ENCODE results near the gene SDK1.

The SDK1 gene

GRCh38 chr7:3981281-3981680, 680.2 kb downstream of the SDK1 start:
- H3K27ac ChIP-seq (ENCODE audit: low read length) = no peak overlapping the region
- no peaks in the 10 kb centered on the region for H3K9me3 ChIP-seq (ENCODE audit: control insufficient read depth in 2 of 2, low read length in 2 of 2)
- no peaks in the 10 kb centered on the region for H3K36me3 ChIP-seq (ENCODE audit: control insufficient read depth in 2 of 2, insufficient read depth in 2 of 2, low read length in 2 of 2)
- H3K4me3 ChIP-seq (ENCODE audit: low read length in 2 of 2) = no peak overlapping the region
- H3K27me3 ChIP-seq (ENCODE audit: control insufficient read depth in 1 of 2, insufficient read depth in 2 of 2, low read length in 2 of 2) = no peaks in the 10 kb centered on the region
- H3K9ac ChIP-seq (ENCODE audit: low read length in 2 of 2) = no peak overlapping the region
- H3K4me1 ChIP-seq (ENCODE audit: control insufficient read depth, insufficient read depth, low read length) = no peaks in the 10 kb centered on the region

DNA sequence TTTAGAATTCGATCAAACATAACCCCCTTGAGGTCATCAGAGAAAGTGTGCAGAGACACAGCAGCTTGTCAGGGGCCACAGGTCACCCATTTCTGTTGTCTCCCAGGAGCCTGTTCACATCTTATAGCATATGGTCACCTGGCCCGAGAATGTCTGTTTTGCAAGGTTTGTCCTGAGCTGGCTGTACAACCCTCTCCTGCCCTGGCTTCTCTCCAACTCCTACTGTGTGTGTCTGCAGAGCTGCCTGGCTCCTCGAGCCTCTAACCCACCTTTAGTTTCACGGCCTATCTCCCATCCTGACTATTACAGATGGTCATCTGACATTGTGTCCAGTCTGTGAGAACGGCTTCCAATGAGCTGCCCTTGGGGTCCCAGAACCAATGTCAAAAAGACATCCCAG, 683.4 kb downstream of the SDK1 start:
- no peaks in the 10 kb centered on the region for H3K36me3 ChIP-seq (ENCODE audit: control insufficient read depth in 2 of 2, insufficient read depth in 2 of 2, low read length in 2 of 2)
- no peaks in the 10 kb centered on the region for H3K27me3 ChIP-seq (ENCODE audit: control insufficient read depth in 1 of 2, insufficient read depth in 2 of 2, low read length in 2 of 2)
- H3K4me3 ChIP-seq (ENCODE audit: low read length in 2 of 2) = no peak overlapping the region
- no peak overlapping the region for H3K27ac ChIP-seq (ENCODE audit: low read length)
- H3K9me3 ChIP-seq (ENCODE audit: control insufficient read depth in 2 of 2, low read length in 2 of 2) = no peaks in the 10 kb centered on the region
- H3K4me1 ChIP-seq (ENCODE audit: control insufficient read depth, insufficient read depth, low read length) = no peaks in the 10 kb centered on the region
- no peak overlapping the region for H3K9ac ChIP-seq (ENCODE audit: low read length in 2 of 2)

- Histone ChIP-seq H3K4me1 (ENCODE audit: control insufficient read depth, insufficient read depth, low read length) (no peaks in the 10 kb centered on the region), H3K9me3 (ENCODE audit: control insufficient read depth in 2 of 2, low read length in 2 of 2) (no peaks in the 10 kb centered on the region), H3K4me3 (ENCODE audit: low read length in 2 of 2) (no peak overlapping the region), H3K9ac (ENCODE audit: low read length in 2 of 2) (no peak overlapping the region), H3K36me3 (ENCODE audit: control insufficient read depth in 2 of 2, insufficient read depth in 2 of 2, low read length in 2 of 2) (no peaks in the 10 kb centered on the region), H3K27ac (ENCODE audit: low read length) (no peak overlapping the region), H3K27me3 (ENCODE audit: control insufficient read depth in 1 of 2, insufficient read depth in 2 of 2, low read length in 2 of 2) (no peaks in the 10 kb centered on the region)
Observed at GRCh38 chr7:3986927-3987326, 685.9 kb downstream of the SDK1 start.

- no peaks in the 10 kb centered on the region for H3K27me3 ChIP-seq (ENCODE audit: control insufficient read depth in 1 of 2, insufficient read depth in 2 of 2, low read length in 2 of 2)
- no peak overlapping the region for H3K27ac ChIP-seq (ENCODE audit: low read length)
- no peak overlapping the region for H3K9ac ChIP-seq (ENCODE audit: low read length in 2 of 2)
- no peaks in the 10 kb centered on the region for H3K36me3 ChIP-seq (ENCODE audit: control insufficient read depth in 2 of 2, insufficient read depth in 2 of 2, low read length in 2 of 2)
- no peak overlapping the region for H3K4me3 ChIP-seq (ENCODE audit: low read length in 2 of 2)
- no peaks in the 10 kb centered on the region for H3K9me3 ChIP-seq (ENCODE audit: control insufficient read depth in 2 of 2, low read length in 2 of 2)
- no peaks in the 10 kb centered on the region for H3K4me1 ChIP-seq (ENCODE audit: control insufficient read depth, insufficient read depth, low read length)
Observed at GRCh38 chr7:3987426-3987927, 686.4 kb downstream of the SDK1 start.

GRCh38 chr7:3989723-3990122, 688.7 kb downstream of the SDK1 start:
- no peaks in the 10 kb centered on the region for H3K27me3 ChIP-seq (ENCODE audit: control insufficient read depth in 1 of 2, insufficient read depth in 2 of 2, low read length in 2 of 2)

GRCh38 chr7:3991731-3992231, 690.7 kb downstream of the SDK1 start:
- Histone ChIP-seq H3K36me3 (ENCODE audit: control insufficient read depth in 2 of 2, insufficient read depth in 2 of 2, low read length in 2 of 2) (no peaks in the 10 kb centered on the region), H3K4me1 (ENCODE audit: control insufficient read depth, insufficient read depth, low read length) (no peaks in the 10 kb centered on the region), H3K27ac (ENCODE audit: low read length) (no peak overlapping the region), H3K9ac (ENCODE audit: low read length in 2 of 2) (no peak overlapping the region), H3K9me3 (ENCODE audit: control insufficient read depth in 2 of 2, low read length in 2 of 2) (no peaks in the 10 kb centered on the region), H3K27me3 (ENCODE audit: control insufficient read depth in 1 of 2, insufficient read depth in 2 of 2, low read length in 2 of 2) (no peaks in the 10 kb centered on the region), H3K4me3 (ENCODE audit: low read length in 2 of 2) (no peak overlapping the region)

More at GRCh38 chr7:3989723-3990122, 688.7 kb downstream of the SDK1 start:
- Histone ChIP-seq H3K9me3 (ENCODE audit: control insufficient read depth in 2 of 2, low read length in 2 of 2) (no peaks in the 10 kb centered on the region), H3K4me1 (ENCODE audit: control insufficient read depth, insufficient read depth, low read length) (no peaks in the 10 kb centered on the region), H3K9ac (ENCODE audit: low read length in 2 of 2) (no peak overlapping the region), H3K27ac (ENCODE audit: low read length) (no peak overlapping the region), H3K36me3 (ENCODE audit: control insufficient read depth in 2 of 2, insufficient read depth in 2 of 2, low read length in 2 of 2) (no peaks in the 10 kb centered on the region), H3K4me3 (ENCODE audit: low read length in 2 of 2) (no peak overlapping the region)

- H3K4me3 ChIP-seq (ENCODE audit: low read length in 2 of 2) = no peak overlapping the region
- H3K36me3 ChIP-seq (ENCODE audit: control insufficient read depth in 2 of 2, insufficient read depth in 2 of 2, low read length in 2 of 2) = no peaks in the 10 kb centered on the region
- no peaks in the 10 kb centered on the region for H3K27me3 ChIP-seq (ENCODE audit: control insufficient read depth in 1 of 2, insufficient read depth in 2 of 2, low read length in 2 of 2)
- no peaks in the 10 kb centered on the region for H3K4me1 ChIP-seq (ENCODE audit: control insufficient read depth, insufficient read depth, low read length)
- H3K27ac ChIP-seq (ENCODE audit: low read length) = no peak overlapping the region
- no peaks in the 10 kb centered on the region for H3K9me3 ChIP-seq (ENCODE audit: control insufficient read depth in 2 of 2, low read length in 2 of 2)
- no peak overlapping the region for H3K9ac ChIP-seq (ENCODE audit: low read length in 2 of 2)
Observed at GRCh38 chr7:3992841-3993240, 691.8 kb downstream of the SDK1 start.

GRCh38 chr7:3994764-3995163, 693.7 kb downstream of the SDK1 start:
- no peak overlapping the region for H3K4me3 ChIP-seq (ENCODE audit: low read length in 2 of 2)
- H3K4me1 ChIP-seq (ENCODE audit: control insufficient read depth, insufficient read depth, low read length) = no peaks in the 10 kb centered on the region
- no peaks in the 10 kb centered on the region for H3K27me3 ChIP-seq (ENCODE audit: control insufficient read depth in 1 of 2, insufficient read depth in 2 of 2, low read length in 2 of 2)
- H3K9ac ChIP-seq (ENCODE audit: low read length in 2 of 2) = no peak overlapping the region
- no peaks in the 10 kb centered on the region for H3K36me3 ChIP-seq (ENCODE audit: control insufficient read depth in 2 of 2, insufficient read depth in 2 of 2, low read length in 2 of 2)
- H3K9me3 ChIP-seq (ENCODE audit: control insufficient read depth in 2 of 2, low read length in 2 of 2) = no peaks in the 10 kb centered on the region
- no peak overlapping the region for H3K27ac ChIP-seq (ENCODE audit: low read length)

DNA sequence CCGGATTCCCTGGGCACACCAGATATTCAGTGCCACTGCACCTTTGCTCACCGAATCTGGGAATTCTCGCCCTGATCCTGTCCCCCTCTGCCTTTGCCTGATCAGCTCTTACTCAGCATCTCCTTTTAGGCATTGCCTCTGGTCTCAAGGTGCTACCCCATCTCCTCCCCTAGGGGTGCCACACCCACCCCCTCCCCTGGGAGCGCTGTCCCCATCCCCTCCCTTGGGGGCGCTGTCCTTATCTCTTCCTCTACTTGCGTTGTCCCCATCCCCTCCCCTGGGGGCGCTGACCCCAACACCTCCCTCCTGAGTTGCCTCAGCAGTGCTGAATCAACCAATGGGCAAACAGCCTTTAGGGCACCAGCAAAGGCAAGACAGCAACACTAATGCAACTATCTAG, 694.1 kb downstream of the SDK1 start:
- Histone ChIP-seq H3K9ac (ENCODE audit: low read length in 2 of 2) (no peak overlapping the region), H3K4me1 (ENCODE audit: control insufficient read depth, insufficient read depth, low read length) (no peaks in the 10 kb centered on the region), H3K27ac (ENCODE audit: low read length) (no peak overlapping the region), H3K36me3 (ENCODE audit: control insufficient read depth in 2 of 2, insufficient read depth in 2 of 2, low read length in 2 of 2) (no peaks in the 10 kb centered on the region), H3K9me3 (ENCODE audit: control insufficient read depth in 2 of 2, low read length in 2 of 2) (no peaks in the 10 kb centered on the region), H3K27me3 (ENCODE audit: control insufficient read depth in 1 of 2, insufficient read depth in 2 of 2, low read length in 2 of 2) (no peaks in the 10 kb centered on the region), H3K4me3 (ENCODE audit: low read length in 2 of 2) (no peak overlapping the region)

GRCh38 chr7:3998060-3998459, 697.0 kb downstream of the SDK1 start:
- no peak overlapping the region for H3K4me3 ChIP-seq (ENCODE audit: low read length in 2 of 2)
- no peaks in the 10 kb centered on the region for H3K36me3 ChIP-seq (ENCODE audit: control insufficient read depth in 2 of 2, insufficient read depth in 2 of 2, low read length in 2 of 2)
- H3K27ac ChIP-seq (ENCODE audit: low read length) = no peak overlapping the region
- no peaks in the 10 kb centered on the region for H3K4me1 ChIP-seq (ENCODE audit: control insufficient read depth, insufficient read depth, low read length)
- no peaks in the 10 kb centered on the region for H3K9me3 ChIP-seq (ENCODE audit: control insufficient read depth in 2 of 2, low read length in 2 of 2)
- H3K9ac ChIP-seq (ENCODE audit: low read length in 2 of 2) = no peak overlapping the region
- no peaks in the 10 kb centered on the region for H3K27me3 ChIP-seq (ENCODE audit: control insufficient read depth in 1 of 2, insufficient read depth in 2 of 2, low read length in 2 of 2)

DNA sequence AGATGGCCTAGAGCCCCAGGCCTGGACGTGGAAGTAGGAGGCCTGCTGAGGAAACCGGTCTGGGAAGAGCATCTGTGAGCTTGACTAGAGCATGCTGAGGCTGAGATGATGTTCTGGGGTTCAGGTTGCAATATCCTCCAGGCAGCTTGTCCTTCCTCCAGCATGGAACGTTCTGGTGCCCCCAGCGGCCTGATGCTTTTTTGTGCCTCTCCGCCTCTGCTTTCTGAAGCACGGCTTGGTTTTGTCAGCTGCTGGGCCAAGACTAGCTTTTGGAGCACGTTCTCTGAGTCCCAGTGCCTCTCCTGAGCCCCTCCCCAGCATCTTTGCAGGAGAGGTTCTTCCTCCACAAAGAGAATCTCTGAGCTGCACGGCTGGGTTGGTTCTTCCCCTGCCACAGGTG, 699.1 kb downstream of the SDK1 start:
- no peak overlapping the region for H3K27ac ChIP-seq (ENCODE audit: low read length)
- H3K4me3 ChIP-seq (ENCODE audit: low read length in 2 of 2) = no peak overlapping the region
- peaks cover 0 to 2% of the 10 kb centered on the region in 2 donors for H3K36me3 ChIP-seq (ENCODE audit: control insufficient read depth in 2 of 2, insufficient read depth in 2 of 2, low read length in 2 of 2)
- no peaks in the 10 kb centered on the region for H3K27me3 ChIP-seq (ENCODE audit: control insufficient read depth in 1 of 2, insufficient read depth in 2 of 2, low read length in 2 of 2)
- H3K9me3 ChIP-seq (ENCODE audit: control insufficient read depth in 2 of 2, low read length in 2 of 2) = no peaks in the 10 kb centered on the region
- H3K9ac ChIP-seq (ENCODE audit: low read length in 2 of 2) = no peak overlapping the region
- H3K4me1 ChIP-seq (ENCODE audit: control insufficient read depth, insufficient read depth, low read length) = no peaks in the 10 kb centered on the region

Data from stomach smooth muscle (tissue), 2 donors.